GM18508 (cell line): ENCODE data around the gene SLC38A8.

ENCODE experiments used
- ATAC-seq: cut with Tn5 transposase; IDR thresholded peaks from one replicate; pipeline ENCODE4 v1.9.1; 2021; ENCODE audit warnings: moderate number of reproducible peaks; ENCODE audit not compliant: insufficient read depth, unreplicated experiment

SLC38A8 gene

DNA sequence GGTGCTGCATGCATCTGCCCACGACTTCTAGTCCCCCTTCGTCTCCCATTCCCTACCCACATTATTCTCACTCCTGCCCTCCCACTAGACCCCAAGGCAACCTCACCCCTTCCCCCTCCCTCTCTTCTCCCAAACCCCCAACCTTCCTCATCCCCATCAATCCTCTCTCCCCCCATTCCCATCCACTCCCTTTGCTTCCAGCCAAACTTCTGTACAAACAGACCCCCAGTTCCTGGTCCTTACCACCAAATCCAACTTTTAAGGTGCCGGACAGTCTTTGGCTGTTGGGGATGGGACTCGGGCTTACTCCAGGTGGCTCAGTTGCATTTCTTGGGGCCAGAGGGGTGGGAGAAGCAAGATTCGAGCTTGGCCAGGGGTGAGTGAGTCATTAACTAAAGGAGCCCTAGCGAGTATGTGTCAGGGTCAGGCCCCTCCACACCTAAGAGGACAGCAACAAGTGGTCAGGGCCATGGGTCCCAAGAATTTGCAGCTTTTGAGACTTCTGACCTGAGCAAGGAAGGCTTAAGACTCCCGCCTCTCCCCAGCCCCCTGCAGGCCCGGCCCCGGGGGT lies at the start of gene SLC38A8:
SLC38A8 (minus strand) TSS at position 488 of the 571 bp plus-strand sequence. CDS start 638 bp downstream, outside the sequence.
- ATAC-seq: no peak

- no peak for ATAC-seq
Measured at GRCh38 chr16:84091460-84091859, 48.9 kb upstream of the SLC38A8 start.

- ATAC-seq: no peak
Measured at GRCh38 chr16:84090211-84090610, 47.6 kb upstream of the SLC38A8 start.

- ATAC-seq: peak; percentile 56
Measured at GRCh38 chr16:84088695-84089395, 46.2 kb upstream of the SLC38A8 start.

- no peak for ATAC-seq
Measured at GRCh38 chr16:84087466-84088151, 45.0 kb upstream of the SLC38A8 start.

DNA sequence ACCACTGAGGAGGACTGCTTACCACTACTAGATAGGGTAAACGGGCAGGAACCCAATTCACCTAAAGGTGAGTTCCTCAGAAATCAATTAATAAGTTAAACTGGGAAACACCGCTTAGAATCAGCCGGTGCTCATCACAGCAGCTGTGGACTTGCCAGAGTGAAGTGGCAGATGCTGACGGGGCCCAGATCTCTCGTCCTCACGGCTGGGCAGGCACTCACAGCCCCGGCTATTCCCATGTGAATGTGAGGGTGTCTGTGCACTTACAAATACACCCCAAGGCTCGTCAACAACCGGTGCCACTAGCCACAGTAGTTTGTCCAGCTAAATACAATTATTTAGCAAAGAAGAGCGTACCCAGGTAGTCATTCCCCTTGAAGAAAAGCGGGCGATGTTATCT lies 44.4 kb upstream of the SLC38A8 start:
- ATAC-seq: no peak

DNA sequence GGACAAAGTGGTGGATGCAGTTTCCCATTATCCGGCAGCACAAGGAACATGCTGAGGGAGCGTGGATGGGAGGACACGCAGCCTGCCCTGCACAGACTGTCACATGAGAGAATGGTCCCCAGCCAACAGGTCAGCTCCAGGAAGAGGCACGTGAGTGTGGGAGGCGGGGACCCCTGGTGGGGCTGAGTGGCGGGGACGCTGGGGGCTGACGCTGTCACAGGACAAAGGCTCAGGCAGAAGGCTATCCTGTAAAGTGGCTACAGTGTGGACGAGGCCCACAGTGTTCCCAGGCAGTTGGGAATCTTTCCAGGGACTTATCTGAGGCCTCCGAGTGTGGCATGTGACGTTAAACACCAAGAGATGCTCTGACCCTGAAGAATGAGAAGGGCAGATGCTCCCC lies 43.7 kb upstream of the SLC38A8 start:
- ATAC-seq: no peak

GRCh38 chr16:84085773-84086172 lies 43.2 kb upstream of the SLC38A8 start:
- ATAC-seq: no peak

DNA sequence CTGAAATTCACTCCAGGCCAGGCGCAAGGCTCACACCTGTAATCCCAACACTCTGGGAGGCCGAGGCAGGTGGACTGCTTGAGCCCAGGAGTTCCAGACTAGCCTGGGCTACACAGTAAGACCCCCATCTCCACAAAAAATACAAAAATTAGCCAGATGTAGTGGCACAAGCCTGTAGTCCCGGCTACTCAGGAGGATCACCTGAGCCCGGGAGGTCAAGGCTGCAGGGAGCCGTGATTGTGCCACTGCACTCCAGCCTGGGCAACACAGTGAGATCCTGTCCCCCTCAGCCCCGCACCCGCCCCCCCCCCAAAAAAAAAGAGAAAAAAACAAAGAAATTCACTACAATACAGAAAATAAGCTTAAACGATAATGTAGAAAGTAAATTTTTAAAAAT lies 42.7 kb upstream of the SLC38A8 start:
- ATAC-seq: no peak

GRCh38 chr16:84084570-84085270 lies 42.1 kb upstream of the SLC38A8 start:
- ATAC-seq: no peak

DNA sequence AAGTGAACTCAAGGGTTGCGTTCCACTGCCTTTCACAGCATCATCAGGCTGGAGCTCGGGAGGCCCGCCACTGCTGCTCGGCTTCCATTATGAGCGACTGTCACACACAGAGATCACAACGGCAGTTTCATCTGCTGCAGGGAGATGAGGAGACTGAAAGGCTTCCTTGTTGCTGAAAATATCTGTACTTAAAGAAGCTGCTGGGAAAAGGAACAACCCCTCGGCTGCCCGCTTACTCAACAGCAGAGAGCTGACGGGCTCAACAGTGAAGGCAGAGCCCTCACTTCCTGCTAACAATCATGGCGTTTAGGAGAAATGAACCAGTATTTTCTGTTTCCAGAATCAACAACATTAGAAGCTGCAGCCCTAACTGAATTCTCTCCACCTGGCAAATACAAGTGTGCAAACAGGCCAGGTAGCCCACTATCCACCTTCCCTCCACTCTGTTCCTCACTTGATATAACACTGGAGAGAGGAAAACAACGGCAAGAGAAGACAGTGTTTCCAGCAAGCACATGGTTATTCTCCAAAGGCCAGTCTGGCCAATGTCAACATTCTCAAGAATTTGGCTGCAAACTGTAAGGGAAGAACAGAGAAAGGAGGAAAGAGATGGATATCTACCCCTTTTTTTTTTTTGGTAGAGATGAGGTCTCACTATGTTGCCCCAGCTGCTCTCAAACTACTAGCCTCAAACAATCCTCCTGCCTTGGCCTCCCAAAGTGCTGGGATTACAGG lies 40.4 kb upstream of the SLC38A8 start:
- ATAC-seq: no peak

DNA sequence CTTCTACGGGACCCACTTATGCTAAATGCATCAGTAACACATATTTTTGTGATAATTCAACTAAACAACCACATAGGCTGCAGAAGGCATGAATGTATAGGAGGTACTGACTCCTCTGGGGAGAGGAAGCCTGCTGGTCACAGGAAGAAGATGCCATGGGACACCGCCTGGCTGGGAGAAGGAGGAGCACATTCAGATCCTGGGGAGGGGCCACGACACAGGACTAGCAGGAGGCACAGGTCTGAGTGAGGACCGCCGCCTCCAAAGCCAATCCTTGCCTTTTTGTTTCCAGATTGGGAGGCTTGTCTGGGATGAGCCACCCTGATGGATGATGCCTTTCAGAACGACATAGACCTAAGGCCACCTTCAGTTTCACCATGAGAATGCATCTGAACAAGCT lies 39.5 kb upstream of the SLC38A8 start:
- ATAC-seq: no peak

GRCh38 chr16:84081446-84081989 lies 38.9 kb upstream of the SLC38A8 start:
- no peak for ATAC-seq

GRCh38 chr16:84080813-84081212 lies 38.2 kb upstream of the SLC38A8 start:
- no peak for ATAC-seq

GRCh38 chr16:84080378-84080777 lies 37.8 kb upstream of the SLC38A8 start:
- no peak for ATAC-seq

DNA sequence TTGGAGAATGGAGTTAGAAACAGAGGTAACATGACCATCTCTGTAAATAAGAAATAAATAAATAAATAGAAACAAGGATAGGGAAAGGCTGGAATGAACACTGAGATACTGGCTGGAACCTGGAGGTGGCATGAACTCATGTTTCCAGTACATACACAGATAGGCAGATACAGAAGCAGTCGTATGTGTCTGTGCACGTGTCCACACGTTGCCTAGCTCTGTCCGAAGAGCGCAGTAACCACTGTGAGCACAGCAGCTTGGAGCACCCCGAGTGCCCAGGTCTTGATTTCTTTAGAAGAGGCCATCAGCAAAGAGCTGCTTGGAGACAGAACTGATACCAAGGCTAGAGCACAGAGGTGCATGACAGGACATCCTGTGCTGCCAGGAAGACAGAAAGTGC lies 37.1 kb upstream of the SLC38A8 start:
- no peak for ATAC-seq

- no peak for ATAC-seq
Measured at GRCh38 chr16:84075376-84075775, 32.8 kb upstream of the SLC38A8 start.

DNA sequence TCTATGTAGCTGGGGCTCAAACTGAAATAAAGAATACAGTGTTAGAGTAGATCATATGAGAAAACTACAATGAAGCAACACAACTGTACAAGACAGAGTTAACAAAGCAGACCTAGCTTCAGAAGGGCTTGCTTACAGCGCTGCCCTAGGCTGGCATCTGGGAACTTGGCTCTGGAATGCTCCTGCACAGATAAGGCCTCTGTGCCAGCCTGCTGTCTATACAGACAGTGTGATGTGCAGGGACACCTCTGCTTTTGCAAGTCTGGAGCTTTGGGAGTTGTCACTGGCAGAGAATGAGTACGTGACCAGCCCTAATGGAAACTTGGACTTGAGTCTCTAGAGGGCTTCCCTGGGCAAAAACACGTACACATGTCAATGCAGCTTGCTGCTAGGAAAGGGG lies 32.1 kb upstream of the SLC38A8 start:
- ATAC-seq: no peak

DNA sequence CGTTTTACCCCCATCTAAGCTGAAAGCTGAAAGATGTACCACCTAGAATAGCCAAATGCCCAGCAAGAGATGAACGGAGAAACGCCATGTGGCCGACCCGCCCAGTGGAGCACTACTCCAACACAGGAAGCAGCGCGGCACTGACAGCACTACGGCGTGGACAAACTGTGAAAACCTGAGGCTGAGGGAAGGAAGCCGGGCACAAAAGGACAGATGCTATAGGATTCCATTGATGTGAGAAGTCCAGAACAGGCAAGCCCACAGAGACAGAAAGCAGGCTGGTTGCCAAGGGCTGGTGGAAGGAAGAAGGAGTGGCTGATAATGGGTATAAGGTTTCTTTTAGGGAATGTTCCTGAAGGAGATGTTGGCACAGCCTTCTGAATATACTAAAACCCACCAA lies 29.4 kb upstream of the SLC38A8 start:
- no peak for ATAC-seq

- ATAC-seq: no peak
Measured at GRCh38 chr16:84071121-84071520, 28.5 kb upstream of the SLC38A8 start.
